GM21717 (cell line): ENCODE data around the gene CACNA1C.

ENCODE experiments used
- ATAC-seq: cut with Tn5 transposase; IDR thresholded peaks from one replicate; pipeline ENCODE4 v1.9.1; 2021; ENCODE audit warnings: mild to moderate bottlenecking, moderate library complexity; ENCODE audit not compliant: unreplicated experiment

Gene CACNA1C

GRCh38 chr12:2589381-2589780, 536.6 kb downstream of the CACNA1C start:
- ATAC-seq = no peak

GRCh38 chr12:2593045-2593444, 540.3 kb downstream of the CACNA1C start:
- no peak for ATAC-seq

- no peak for ATAC-seq
Measured at GRCh38 chr12:2596441-2596840, 543.7 kb downstream of the CACNA1C start.

GRCh38 chr12:2605301-2605700, 552.5 kb downstream of the CACNA1C start:
- ATAC-seq = no peak

GRCh38 chr12:2606186-2606910, 553.6 kb downstream of the CACNA1C start:
- no peak for ATAC-seq

- ATAC-seq = no peak
Measured at GRCh38 chr12:2607881-2608607, 555.3 kb downstream of the CACNA1C start.

- no peak for ATAC-seq
Measured at GRCh38 chr12:2608608-2608945, 555.8 kb downstream of the CACNA1C start.

GRCh38 chr12:2609020-2609419, 556.2 kb downstream of the CACNA1C start:
- no peak for ATAC-seq

- no peak for ATAC-seq
Measured at GRCh38 chr12:2610358-2610757, 557.6 kb downstream of the CACNA1C start.

- ATAC-seq = no peak
Measured at GRCh38 chr12:2613326-2614073, 560.7 kb downstream of the CACNA1C start.

GRCh38 chr12:2614341-2614740, 561.6 kb downstream of the CACNA1C start:
- no peak for ATAC-seq

- ATAC-seq = no peak
Measured at GRCh38 chr12:2615665-2616402, 563.0 kb downstream of the CACNA1C start.

- no peak for ATAC-seq
Measured at GRCh38 chr12:2616763-2617162, 564.0 kb downstream of the CACNA1C start.

- no peak for ATAC-seq
Measured at GRCh38 chr12:2617365-2617764, 564.6 kb downstream of the CACNA1C start.

GRCh38 chr12:2618291-2618995, 565.7 kb downstream of the CACNA1C start:
- ATAC-seq = no peak

- no peak for ATAC-seq
Measured at GRCh38 chr12:2619136-2619535, 566.3 kb downstream of the CACNA1C start.

GRCh38 chr12:2622460-2622859, 569.7 kb downstream of the CACNA1C start:
- no peak for ATAC-seq

- ATAC-seq = no peak
Measured at GRCh38 chr12:2623472-2623871, 570.7 kb downstream of the CACNA1C start.

- no peak for ATAC-seq
Measured at GRCh38 chr12:2624543-2625288, 571.9 kb downstream of the CACNA1C start.

GRCh38 chr12:2625289-2625612, 572.5 kb downstream of the CACNA1C start:
- no peak for ATAC-seq
